ENCODE measurements around the gene EWSR1.
"Not testable (repeated sequence)": the region's sequence is repeated elsewhere in the genome, so short reads cannot be mapped to it uniquely, and the experiment has no call there.

The EWSR1 gene

GRCh38 chr22:29267858-29268510, at the start of gene EWSR1, which contains the start of gene RHBDD3:
Gene EWSR1 (plus strand): TSS chr22:29268268. CDS start chr22:29268337, 69 bp downstream.
Gene RHBDD3 (minus strand): TSS chr22:29267981. CDS start chr22:29265626, 2,355 bp downstream.
- peak; percentile 98 for DNase-seq

GRCh38 chr22:29218758-29219408, 49.2 kb upstream of the EWSR1 start:
- DNase-seq, result no peak

- DNase-seq, result not testable (repeated sequence)
Observed at GRCh38 chr22:29219409-29219782, 48.7 kb upstream of the EWSR1 start.

GRCh38 chr22:29219881-29220670, 48.0 kb upstream of the EWSR1 start:
- DNase-seq, result no peak

GRCh38 chr22:29224121-29224858, 43.8 kb upstream of the EWSR1 start:
- DNase-seq, result no peak

GRCh38 chr22:29224859-29225410, 43.1 kb upstream of the EWSR1 start:
- DNase-seq, result no peak

GRCh38 chr22:29225422-29226090, 42.5 kb upstream of the EWSR1 start:
- DNase-seq, result peak; percentile 68

- DNase-seq, result no peak
Observed at GRCh38 chr22:29226351-29226981, 41.6 kb upstream of the EWSR1 start.

GRCh38 chr22:29230972-29231875, 36.8 kb upstream of the EWSR1 start:
- no peak for DNase-seq

GRCh38 chr22:29231971-29232959, 35.8 kb upstream of the EWSR1 start:
- no peak for DNase-seq

GRCh38 chr22:29233277-29233877, 34.7 kb upstream of the EWSR1 start:
- no peak for DNase-seq

GRCh38 chr22:29240481-29240880, 27.6 kb upstream of the EWSR1 start:
- DNase-seq, result not testable (repeated sequence)

GRCh38 chr22:29243874-29244446, 24.1 kb upstream of the EWSR1 start:
- DNase-seq, result no peak

GRCh38 chr22:29244785-29245625, 23.1 kb upstream of the EWSR1 start:
- DNase-seq, result no peak

- peak; percentile 49 for DNase-seq
Observed at GRCh38 chr22:29245626-29246385, 22.3 kb upstream of the EWSR1 start.

- not testable (repeated sequence) for DNase-seq
Observed at GRCh38 chr22:29247891-29248290, 20.2 kb upstream of the EWSR1 start.

GRCh38 chr22:29251265-29251664, 16.8 kb upstream of the EWSR1 start:
- DNase-seq, result no peak
